HEK293 (cell line): ENCODE results near the gene NCLN.
A peak's percentile ranks its signal among the peaks of the same experiment; 100 is the strongest.

Experiments
- CTCF ChIA-PET: fragments of 350-600 bp; formaldehyde crosslinking; extraction: SDS; loops from one replicate; lab custom pipeline; 2021; ENCODE audit warnings: antibody characterized with exemption; lab: Yijun Ruan, JAX
- POLR2A ChIA-PET: fragments of 300-600 bp; formaldehyde crosslinking; extraction: SDS; loops from one replicate; lab custom pipeline; 2020; ENCODE audit warnings: antibody characterized with exemption, inconsistent platforms; lab: Yijun Ruan, JAX
- H3K27ac ChIP-seq: fragments of 200-500 bp; sonication (Bioruptor generic); 2 replicates; pipeline ENCODE4 v1.5.1; 2014; ENCODE audit warnings: low read depth, low read length, control low read depth, inconsistent platforms; ENCODE audit errors: extremely low read depth
- H3K36me3 ChIP-seq, 2 experiments: fragments of 200-500 bp in 1 of 2; sonication (Bioruptor generic) in 1 of 2; 1 replicate in 1 of 2; 2 replicates in 1 of 2; pipeline ENCODE4 v1.5.1; 2014 to 2017; ENCODE audit warnings: inconsistent platforms in 2 of 2, low read length in 2 of 2; ENCODE audit not compliant: control insufficient read depth in 2 of 2, insufficient read depth in 1 of 2
- H3K4me1 ChIP-seq: fragments of 200-500 bp; sonication (Bioruptor generic); 2 replicates; pipeline ENCODE4 v1.5.1; 2014; ENCODE audit warnings: mild to moderate bottlenecking, low read length, inconsistent platforms; ENCODE audit not compliant: control insufficient read depth, insufficient read depth
- H3K4me3 ChIP-seq: 2 replicates; pipeline ENCODE4 v1.5.1; 2011; ENCODE audit warnings: low read depth, mild to moderate bottlenecking, control low read depth, low read length, moderate library complexity
- H3K9me3 ChIP-seq: fragments of 200-500 bp; sonication (Bioruptor generic); 2 replicates; pipeline ENCODE4 v1.5.1; 2014; ENCODE audit warnings: low read depth, low read length, inconsistent platforms; ENCODE audit not compliant: control insufficient read depth, insufficient read depth
- BCL11B ChIP-seq: fragments of 450-650 bp; formaldehyde crosslinking; IDR thresholded peaks from 2 replicates; pipeline ENCODE4 v1.5.1; 2016; ENCODE audit warnings: low read depth, missing biosample characterization, missing genetic modification characterization
- FEZF1 ChIP-seq: fragments of 450-650 bp; formaldehyde crosslinking; IDR thresholded peaks from 2 replicates; pipeline ENCODE4 v1.5.1; 2016; ENCODE audit warnings: missing biosample characterization, missing genetic modification characterization
- SCRT2 ChIP-seq: fragments of 450-650 bp; formaldehyde crosslinking; IDR thresholded peaks from 2 replicates; pipeline ENCODE4 v1.5.1; 2016; ENCODE audit warnings: missing biosample characterization, missing genetic modification characterization
- SETDB1 ChIP-seq: IDR thresholded peaks from one replicate; pipeline ENCODE4 v1.6.1; 2017; ENCODE audit warnings: mild to moderate bottlenecking, low read length, moderate library complexity, mixed read lengths; ENCODE audit not compliant: insufficient read length
- ZBTB44 ChIP-seq: fragments of 450-650 bp; IDR thresholded peaks from 2 replicates; pipeline ENCODE4 v1.5.1; 2018; ENCODE audit warnings: missing biosample characterization, mild to moderate bottlenecking, missing genetic modification characterization
- ZNF10 ChIP-seq: fragments of 450-650 bp; formaldehyde crosslinking; IDR thresholded peaks from 2 replicates; pipeline ENCODE4 v1.5.1; 2017; ENCODE audit warnings: missing biosample characterization, missing genetic modification characterization
- ZNF121 ChIP-seq: fragments of 450-650 bp; formaldehyde crosslinking; IDR thresholded peaks from 2 replicates; pipeline ENCODE4 v1.5.1; 2016; ENCODE audit warnings: missing biosample characterization, missing genetic modification characterization
- ZNF26 ChIP-seq: fragments of 450-650 bp; formaldehyde crosslinking; IDR thresholded peaks from 2 replicates; pipeline ENCODE4 v1.5.1; 2016; ENCODE audit warnings: missing biosample characterization, missing genetic modification characterization
- ZNF544 ChIP-seq: fragments of 450-650 bp; formaldehyde crosslinking; IDR thresholded peaks from 2 replicates; pipeline ENCODE4 v1.5.0; 2017; ENCODE audit warnings: missing biosample characterization, missing genetic modification characterization
- ZNF560 ChIP-seq: fragments of 450-650 bp; formaldehyde crosslinking; IDR thresholded peaks from 2 replicates; pipeline ENCODE4 v1.5.1; 2017; ENCODE audit warnings: missing biosample characterization, missing genetic modification characterization, borderline replicate concordance
- ZNF701 ChIP-seq: fragments of 450-650 bp; formaldehyde crosslinking; IDR thresholded peaks from 2 replicates; pipeline ENCODE4 v1.5.1; 2016; ENCODE audit warnings: missing biosample characterization, missing genetic modification characterization
- ZNF707 ChIP-seq: fragments of 450-650 bp; formaldehyde crosslinking; IDR thresholded peaks from 2 replicates; pipeline ENCODE4 v1.5.1; 2016; ENCODE audit warnings: missing biosample characterization, missing genetic modification characterization
- ZNF76 ChIP-seq: fragments of 450-650 bp; formaldehyde crosslinking; IDR thresholded peaks from 2 replicates; pipeline ENCODE4; 2016; ENCODE audit warnings: low read depth, missing biosample characterization, missing genetic modification characterization, borderline replicate concordance
- ZSCAN18 ChIP-seq: fragments of 450-650 bp; formaldehyde crosslinking; IDR thresholded peaks from 2 replicates; pipeline ENCODE4 v1.5.1; 2016; ENCODE audit warnings: missing biosample characterization, missing genetic modification characterization

NCLN gene

GRCh38 chr19:3203805-3204645, 18.3 kb downstream of the NCLN start:
- POLR2A ChIA-PET: no interaction called here
- no peaks in the 10 kb centered on the region for H3K4me1 ChIP-seq
- CTCF ChIA-PET: interaction anchor here (0.6 kb wide), 1 partner anchor 15 kb away, joined by 3 read pairs; no protein-coding TSS in a partner anchor

GRCh38 chr19:3204646-3205275, 19.0 kb downstream of the NCLN start:
- Histone ChIP-seq H3K36me3 (peaks cover 7 to 81% of the 10 kb centered on the region in 2 experiments; a peak in 2 of 3 replicates), H3K4me3 (no peak overlapping the region), H3K4me1 (no peaks in the 10 kb centered on the region), H3K9me3 (no peaks in the 10 kb centered on the region), H3K27ac (no peak overlapping the region)
- TF ChIP-seq FEZF1 (tag by site-specific recombination) (no peak), SETDB1 (no peak), ZNF26 (no peak), SCRT2 (peak; percentile 81), ZNF701 (tag by site-specific recombination) (no peak), ZNF10 (no peak)
- POLR2A ChIA-PET: no interaction called here
- CTCF ChIA-PET: no interaction called here

More at GRCh38 chr19:3203805-3204645, 18.3 kb downstream of the NCLN start:
- TF ChIP-seq ZSCAN18 (tag by site-specific recombination) (no peak), ZNF560 (tag by site-specific recombination) (no peak)
- Histone ChIP-seq H3K4me3 (no peak overlapping the region), H3K27ac (no peak overlapping the region), H3K36me3 (peaks cover 7 to 78% of the 10 kb centered on the region in 2 experiments; a peak in 2 of 3 replicates), H3K9me3 (no peaks in the 10 kb centered on the region)

GRCh38 chr19:3206216-3206953, 20.7 kb downstream of the NCLN start:
- Histone ChIP-seq H3K4me3 (no peak overlapping the region), H3K36me3 (peaks cover 7 to 70% of the 10 kb centered on the region in 2 experiments; a peak in 2 of 3 replicates)
- POLR2A ChIA-PET: no interaction called here

More at GRCh38 chr19:3206216-3206953, 20.7 kb downstream of the NCLN start:
- CTCF ChIA-PET: interaction anchor here (0.6 kb wide), 1 partner anchor 63 kb away, joined by 3 read pairs; no protein-coding TSS in a partner anchor
- no peaks in the 10 kb centered on the region for H3K9me3 ChIP-seq
- H3K4me1 ChIP-seq: no peaks in the 10 kb centered on the region
- no peak for TF ChIP-seq BCL11B (tag by site-specific recombination)
- no peak for TF ChIP-seq ZBTB44
- no peak for TF ChIP-seq ZNF707 (tag by site-specific recombination)
- TF ChIP-seq ZNF544 (tag by site-specific recombination): no peak
- TF ChIP-seq ZNF76 (tag by site-specific recombination): no peak
- TF ChIP-seq ZNF121 (tag by site-specific recombination): peak; percentile 87
- TF ChIP-seq, all 188 proteins: peak for 1
- no peak overlapping the region for H3K27ac ChIP-seq
